HG02884 (cell line): ENCODE measurements around the gene SI.
"Not testable (repeated sequence)": the region's sequence is repeated elsewhere in the genome, so short reads cannot be mapped to it uniquely, and the experiment has no call there.

Source experiments
- ATAC-seq: cut with Tn5 transposase; IDR thresholded peaks from one replicate; pipeline ENCODE4 v1.9.1; 2021; ENCODE audit warnings: mild to moderate bottlenecking, moderate library complexity; ENCODE audit not compliant: unreplicated experiment

SI gene

GRCh38 chr3:165078293-165078692 lies at the start of gene SI:
SI (minus strand) TSS chr3:165078496; CDS start chr3:165076012, 2,484 bp downstream.
- ATAC-seq = no peak

- ATAC-seq = no peak
These were observed 47.5 kb upstream of the SI start for GRCh38 chr3:165125836-165126235.

GRCh38 chr3:165111401-165111800 lies 33.1 kb upstream of the SI start:
- ATAC-seq = no peak

GRCh38 chr3:165103616-165104015 lies 25.3 kb upstream of the SI start:
- ATAC-seq = no peak

- ATAC-seq = no peak
These were observed 4.4 kb upstream of the SI start for GRCh38 chr3:165082650-165083049.

GRCh38 chr3:165081183-165081582 lies 2.9 kb upstream of the SI start:
- no peak for ATAC-seq

- ATAC-seq = no peak
These were observed 2.6 kb downstream of the SI start for GRCh38 chr3:165075695-165076094.

GRCh38 chr3:165070682-165071081 lies 7.6 kb downstream of the SI start:
- ATAC-seq = no peak

GRCh38 chr3:165056510-165056909 lies 21.8 kb downstream of the SI start:
- ATAC-seq = no peak

- no peak for ATAC-seq
These were observed 38.1 kb downstream of the SI start for GRCh38 chr3:165040186-165040585.

- no peak for ATAC-seq
These were observed 66.7 kb downstream of the SI start for GRCh38 chr3:165011557-165011956.

GRCh38 chr3:164984947-164985346 lies 93.3 kb downstream of the SI start:
- ATAC-seq = no peak

- no peak for ATAC-seq
These were observed 115.7 kb downstream of the SI start for GRCh38 chr3:164962610-164963009.

- ATAC-seq = no peak
These were observed 125.3 kb downstream of the SI start for GRCh38 chr3:164952966-164953365.

- ATAC-seq = not testable (repeated sequence)
These were observed 126.9 kb downstream of the SI start for GRCh38 chr3:164951403-164951802.

GRCh38 chr3:164940745-164941144 lies 137.6 kb downstream of the SI start:
- ATAC-seq = no peak

- ATAC-seq = no peak
These were observed 148.7 kb downstream of the SI start for GRCh38 chr3:164929642-164930041.
